H1 (cell line): ENCODE data around the gene ZBTB46. TPM values are rescaled to one million over a fixed set of nuclear protein-coding genes. Genes with fewer than 3 reads are reported as not detected.

ENCODE experiments used
- CTCF ChIA-PET: fragments of 300-600 bp; sonication (Branson Sonifier 250); formaldehyde crosslinking; loops from one replicate; lab custom pipeline; 2021; ENCODE audit not compliant: partially characterized antibody; lab: Charles Lee
- POLR2A ChIA-PET: fragments of 300-600 bp; sonication (Branson Sonifier 250); formaldehyde crosslinking; loops from one replicate; lab custom pipeline; 2021; ENCODE audit warnings: inconsistent platforms; ENCODE audit not compliant: partially characterized antibody; lab: Charles Lee
- DNase-seq, 2 experiments: peaks; one replicate each; pipeline versions ENCODE4 v3.0.0 to v3.0.0-alpha.2; 2010 to 2022; ENCODE audit warnings: low spot score in 2 of 2, low read depth in 1 of 2, mixed read lengths in 1 of 2
- FAIRE-seq: peaks from 2 replicates; lab custom pipeline; 2011; peaks lifted over from hg19 to GRCh38; lab: Jason Lieb, UNC
- H2AFZ ChIP-seq: 2 replicates; pipeline ENCODE4 v1.8.1; 2012; ENCODE audit warnings: low read length, inconsistent platforms
- H2AK5ac ChIP-seq: 2 replicates; pipeline ENCODE4 v1.6.1; 2013; ENCODE audit warnings: low read depth, low read length
- H2BK120ac ChIP-seq: replicated peaks from 2 replicates; pipeline ENCODE3; 2013; ENCODE audit warnings: low read depth, low read length, inconsistent platforms
- H2BK12ac ChIP-seq: 2 replicates; pipeline ENCODE4 v1.6.1; 2013; ENCODE audit warnings: low read depth, low read length
- H2BK15ac ChIP-seq: 2 replicates; pipeline ENCODE4 v1.6.1; 2013; ENCODE audit warnings: low read length
- H2BK20ac ChIP-seq: 2 replicates; pipeline ENCODE4 v1.6.1; 2013; ENCODE audit warnings: low read length
- H2BK5ac ChIP-seq: 2 replicates; pipeline ENCODE4 v1.6.1; 2013; ENCODE audit warnings: low read depth, low read length
- H3K14ac ChIP-seq: 2 replicates; pipeline ENCODE4 v1.6.1; 2013; ENCODE audit warnings: inconsistent platforms; ENCODE audit not compliant: insufficient read length
- H3K18ac ChIP-seq: 2 replicates; pipeline ENCODE4 v1.6.1; 2013; ENCODE audit warnings: low read length; ENCODE audit errors: extremely low read depth
- H3K23ac ChIP-seq: 2 replicates; pipeline ENCODE4 v1.6.1; 2013; ENCODE audit warnings: inconsistent platforms; ENCODE audit not compliant: insufficient read length
- H3K23me2 ChIP-seq: 2 replicates; pipeline ENCODE4 v1.6.1; 2013; ENCODE audit warnings: low read depth, low read length
- H3K27ac ChIP-seq: 2 replicates; pipeline ENCODE4 v1.6.1; 2011; ENCODE audit warnings: low read depth, low read length, inconsistent platforms
- H3K27me3 ChIP-seq, 4 experiments: replicated peaks in 1 of 4; 1 replicate in 1 of 4; 2 replicates in 3 of 4; pipeline versions ENCODE4 v1.6.1 to v1.8.1; 2011 to 2013; ENCODE audit warnings: low read length in 3 of 4, mild to moderate bottlenecking in 3 of 4, inconsistent platforms in 2 of 4, mixed read lengths in 2 of 4, moderate library complexity in 1 of 4; ENCODE audit not compliant: control insufficient read depth in 3 of 4, insufficient read depth in 3 of 4; ENCODE audit errors: extremely low read depth in 1 of 4
- H3K36me3 ChIP-seq, 4 experiments: 2 replicates each; pipeline versions ENCODE4 v1.6.1 to v1.8.1; 2011 to 2013; ENCODE audit warnings: mild to moderate bottlenecking in 4 of 4, low read length in 3 of 4, moderate library complexity in 2 of 4, control low read depth in 1 of 4, inconsistent platforms in 1 of 4; ENCODE audit not compliant: insufficient read depth in 4 of 4, control insufficient read depth in 2 of 4
- H3K4ac ChIP-seq: replicated peaks from 2 replicates; pipeline ENCODE3; 2013; ENCODE audit warnings: low read length, low read depth, mixed read lengths, inconsistent platforms; ENCODE audit not compliant: insufficient read length
- H3K4me1 ChIP-seq, 4 experiments: replicated peaks in 1 of 4; 1 replicate in 1 of 4; 2 replicates in 3 of 4; pipeline versions ENCODE4 v1.6.1 to v1.8.1; 2011 to 2013; ENCODE audit warnings: low read length in 3 of 4, inconsistent platforms in 2 of 4, mixed read lengths in 1 of 4; ENCODE audit not compliant: insufficient read depth in 4 of 4, control insufficient read depth in 3 of 4
- H3K4me2 ChIP-seq, 2 experiments: 2 replicates each; pipeline versions ENCODE4 v1.6.1 to v1.8.1; 2011 to 2013; ENCODE audit warnings: low read depth in 2 of 2, low read length in 2 of 2, control low read depth in 1 of 2, inconsistent platforms in 1 of 2, mild to moderate bottlenecking in 1 of 2; ENCODE audit not compliant: insufficient read depth in 1 of 2
- H3K4me3 ChIP-seq, 4 experiments: fragments of 200-600, 300-600 bp in 1 of 4; sonication (generic), shearing (Covaris generic), sonication (Bioruptor Twin) in 1 of 4; 2 replicates each; pipeline versions ENCODE4 v1.5.1 to v1.8.1; 2011 to 2016; ENCODE audit warnings: low read length in 4 of 4, low read depth in 3 of 4, control low read depth in 2 of 4, inconsistent platforms in 2 of 4, mild to moderate bottlenecking in 2 of 4, mixed read lengths in 1 of 4, moderate library complexity in 1 of 4; ENCODE audit not compliant: insufficient read depth in 2 of 4; ENCODE audit errors: extremely low read depth in 1 of 4
- H3K56ac ChIP-seq: replicated peaks from 2 replicates; pipeline ENCODE3; 2013; ENCODE audit warnings: low read depth, mild to moderate bottlenecking, mixed read lengths, low read length, inconsistent platforms; ENCODE audit not compliant: insufficient read length
- H3K79me1 ChIP-seq: 2 replicates; pipeline ENCODE4 v1.6.1; 2013; ENCODE audit warnings: low read depth, low read length, control low read depth
- H3K79me2 ChIP-seq, 2 experiments: 2 replicates each; pipeline versions ENCODE4 v1.6.1 to v1.8.1; 2012 to 2013; ENCODE audit warnings: low read length in 2 of 2, mild to moderate bottlenecking in 2 of 2, inconsistent platforms in 1 of 2; ENCODE audit not compliant: insufficient read depth in 2 of 2, control insufficient read depth in 1 of 2
- H3K9ac ChIP-seq, 4 experiments: replicated peaks in 1 of 4; 1 replicate in 1 of 4; 2 replicates in 3 of 4; pipeline versions ENCODE4 v1.6.1 to v1.8.1; 2011 to 2013; ENCODE audit warnings: low read depth in 3 of 4, low read length in 3 of 4, control low read depth in 2 of 4, mild to moderate bottlenecking in 2 of 4, moderate library complexity in 2 of 4, inconsistent platforms in 1 of 4; ENCODE audit errors: extremely low read depth in 1 of 4
- H3K9me3 ChIP-seq, 2 experiments: 2 replicates each; pipeline versions ENCODE4 v1.6.1 to v1.8.1; 2012 to 2013; ENCODE audit warnings: mild to moderate bottlenecking in 2 of 2, moderate library complexity in 2 of 2, control low read depth in 1 of 2, inconsistent platforms in 1 of 2, low read depth in 1 of 2, low read length in 1 of 2, mixed read lengths in 1 of 2; ENCODE audit not compliant: insufficient read depth in 2 of 2
- H4K20me1 ChIP-seq, 2 experiments: replicated peaks in 1 of 2; 2 replicates each; pipeline versions ENCODE3 to v1.8.1; 2011 to 2013; ENCODE audit warnings: inconsistent platforms in 2 of 2, low read length in 2 of 2, mild to moderate bottlenecking in 1 of 2; ENCODE audit not compliant: insufficient read depth in 2 of 2, control insufficient read depth in 1 of 2
- H4K5ac ChIP-seq: 2 replicates; pipeline ENCODE4 v1.6.1; 2013; ENCODE audit warnings: low read length, low read depth, mixed read lengths, inconsistent platforms; ENCODE audit not compliant: insufficient read length
- H4K8ac ChIP-seq: 2 replicates; pipeline ENCODE4 v1.8.0; 2013; ENCODE audit warnings: mild to moderate bottlenecking, moderate library complexity, low read length, inconsistent platforms; ENCODE audit not compliant: insufficient read depth; ENCODE audit errors: extremely low read depth
- H4K91ac ChIP-seq: replicated peaks from 2 replicates; pipeline ENCODE3; 2013; ENCODE audit warnings: low read length, mixed read lengths, inconsistent platforms; ENCODE audit not compliant: insufficient read length
- ASH2L ChIP-seq: fragments of 200-600, 300-600 bp; sonication (generic); IDR thresholded peaks from one replicate; pipeline ENCODE4 v1.7.1; 2017; ENCODE audit warnings: low read length
- ATF3 ChIP-seq: IDR thresholded peaks from 2 replicates; pipeline ENCODE4 v1.6.1; 2011; ENCODE audit warnings: low read depth, mild to moderate bottlenecking, low read length; ENCODE audit not compliant: insufficient read depth
- BRCA1 ChIP-seq: IDR thresholded peaks from 2 replicates; pipeline ENCODE4 v1.6.1; 2012; ENCODE audit warnings: low read depth, low read length, improper control_type of control experiment
- CHD1 ChIP-seq: IDR thresholded peaks from 2 replicates; pipeline ENCODE4 v1.6.1; 2012; ENCODE audit warnings: low read depth, low read length, improper control_type of control experiment
- FOSL1 ChIP-seq: IDR thresholded peaks from 2 replicates; pipeline ENCODE4 v1.6.1; 2011; ENCODE audit warnings: mild to moderate bottlenecking, low read depth, low read length, moderate library complexity; ENCODE audit not compliant: insufficient read depth
- HDAC2 ChIP-seq, 2 experiments: fragments of 300-600 bp in 1 of 2; sonication (generic) in 1 of 2; IDR thresholded peaks; 2 replicates each; pipeline ENCODE4 v1.6.1; 2011 to 2012; ENCODE audit warnings: low read depth in 2 of 2, low read length in 2 of 2, mild to moderate bottlenecking in 2 of 2, moderate library complexity in 2 of 2, borderline replicate concordance in 1 of 2, inconsistent platforms in 1 of 2
- JUN ChIP-seq: IDR thresholded peaks from 2 replicates; pipeline ENCODE4 v1.6.1; 2011; ENCODE audit warnings: low read depth, mild to moderate bottlenecking, improper control_type of control experiment, low read length
- MAFK ChIP-seq: IDR thresholded peaks from 2 replicates; pipeline ENCODE4 v1.6.1; 2012; ENCODE audit warnings: low read depth, mild to moderate bottlenecking, improper control_type of control experiment, low read length
- RFX5 ChIP-seq: IDR thresholded peaks from 2 replicates; pipeline ENCODE4 v1.6.1; 2011; ENCODE audit warnings: low read depth, low read length, improper control_type of control experiment, borderline replicate concordance
- SIX5 ChIP-seq: IDR thresholded peaks from 2 replicates; pipeline ENCODE4 v1.6.1; 2011; ENCODE audit warnings: mild to moderate bottlenecking, low read depth, low read length
- SP1 ChIP-seq: IDR thresholded peaks from 2 replicates; pipeline ENCODE4 v1.6.1; 2011; ENCODE audit warnings: low read depth, low read length
- TBP ChIP-seq: IDR thresholded peaks from 2 replicates; pipeline ENCODE4 v1.6.1; 2011; ENCODE audit warnings: low read depth, low read length, improper control_type of control experiment
- WGBS, 2 experiments: shearing (Covaris generic) in 1 of 2; methylation state at CpG; one replicate each; pipeline versions ENCODE4 v1.1.6 to v1.1.7; 2013 to 2015; ENCODE audit warnings: low lambda C conversion rate in 2 of 2, mixed read lengths in 2 of 2, inconsistent platforms in 1 of 2, low coverage in 1 of 2, missing lambda C conversion rate in 1 of 2; ENCODE audit not compliant: insufficient replicate concordance in 2 of 2, insufficient coverage in 1 of 2, insufficient read length in 1 of 2; ENCODE audit errors: extremely low coverage in 1 of 2, missing lambda C conversion rate in 1 of 2; 5-methylcytosine and 5-hydroxymethylcytosine counted together
- polyA plus RNA-seq, 7 experiments: library from polyadenylated mRNA; depleted of rRNA in 3 of 7; stranded (reverse) in 5 of 7; unstranded in 2 of 7; fragments of >200 nt in 5 of 7; fragments of 200-250 nt in 2 of 7; gene quantifications; 1 replicate in 5 of 7; 2 replicates in 1 of 7; 4 replicates in 1 of 7; pipeline versions ENCODE4 v1.2.1 to v1.2.3, GENCODE V29; 2011 to 2013; ENCODE audit warnings: missing spikeins in 2 of 7, mixed read lengths in 2 of 7
- total RNA-seq: library from RNA; stranded (reverse); fragmentation: NEBNext Ultra II Directional; extraction: Animal tissue kit (Norgen Biotek cat#: 25700); gene quantifications from 2 replicates; pipeline ENCODE4 v1.2.1, GENCODE V29; 2021

Gene ZBTB46
- total and polyA plus RNA-seq, 2 of the 8 experiments (the other 6 are each of a cell fraction or from before 2014, with no cell fraction given), result 6.4 to 22.4 TPM

GRCh38 chr20:63746751-63747315 lies 84.2 kb downstream of the ZBTB46 start:
- no peak overlapping the region for H3K14ac ChIP-seq
- H2AK5ac ChIP-seq, result no peak overlapping the region
- no peaks in the 10 kb centered on the region for H3K9me3 ChIP-seq
- H2BK120ac ChIP-seq, result no peak overlapping the region
- H3K56ac ChIP-seq, result no peak overlapping the region
- no peaks in the 10 kb centered on the region for H3K79me2 ChIP-seq
- H3K9ac ChIP-seq, result no peak overlapping the region
- no peaks in the 10 kb centered on the region; the same call in 1 of the 2 replicates for H3K79me1 ChIP-seq
- POLR2A ChIA-PET, result interaction anchor here (0.7 to 1.8 kb wide), 2 partner anchors 8 to 23 kb away, joined by 3 to 6 read pairs; no protein-coding TSS in a partner anchor
- no peak overlapping the region for H2BK15ac ChIP-seq
- H3K23me2 ChIP-seq, result no peaks in the 10 kb centered on the region
- no peak for DNase-seq
- peaks cover 0 to 3% of the 10 kb centered on the region in 2 experiments for H4K20me1 ChIP-seq
- no peak overlapping the region for H2BK12ac ChIP-seq
- CTCF ChIA-PET, result interaction anchor here (0.9 kb wide), 1 partner anchor 10 kb away, joined by 3 read pairs; the partner anchor contains the start of gene LIME1
- H3K27ac ChIP-seq, result no peak overlapping the region
- H2BK20ac ChIP-seq, result no peak overlapping the region
- H3K18ac ChIP-seq, result no peak overlapping the region; the same call in 1 of the 2 replicates
- 91% methylated on average over 34 of the region's 47 CpGs; no CpG with 5 or more reads in 1 of the 2 experiments for WGBS, 2 experiments
- H4K91ac ChIP-seq, result no peak overlapping the region
- peaks cover 0 to 13% (median 4%) of the 10 kb centered on the region in 4 experiments; a peak in 6 of 7 replicates for H3K4me1 ChIP-seq
- no peaks in the 10 kb centered on the region for H3K27me3 ChIP-seq
- peaks cover 0 to 12% (median 6%) of the 10 kb centered on the region in 4 experiments; a peak in 4 of 8 replicates for H3K36me3 ChIP-seq
- no peak overlapping the region for H3K4ac ChIP-seq
- no peak overlapping the region for H2AFZ ChIP-seq
- H3K4me3 ChIP-seq, result no peak overlapping the region
- FAIRE-seq, result no peak
- H4K5ac ChIP-seq, result no peak overlapping the region
- no peak overlapping the region for H2BK5ac ChIP-seq
- no peak overlapping the region for H4K8ac ChIP-seq
- H3K4me2 ChIP-seq, result no peak overlapping the region
- no peak overlapping the region for H3K23ac ChIP-seq
- TF ChIP-seq FOSL1, result no peak
- TF ChIP-seq CHD1, result no peak
- TF ChIP-seq SIX5, result no peak
- no peak for TF ChIP-seq MAFK
- TF ChIP-seq SP1, result no peak
- TF ChIP-seq ASH2L, result no peak
- no peak for TF ChIP-seq BRCA1
- no peak for TF ChIP-seq ATF3
- no peak for TF ChIP-seq TBP
- TF ChIP-seq JUN, result no peak
- no peak for TF ChIP-seq RFX5
- TF ChIP-seq HDAC2 (IDR thresholded peaks at IDR 0.05; ENCODE audit: borderline replicate concordance in 1 of 2, low read depth in 2 of 2, low read length in 2 of 2), result no peak
